Measurements from ENCODE around the gene BRAT1.

DNA sequence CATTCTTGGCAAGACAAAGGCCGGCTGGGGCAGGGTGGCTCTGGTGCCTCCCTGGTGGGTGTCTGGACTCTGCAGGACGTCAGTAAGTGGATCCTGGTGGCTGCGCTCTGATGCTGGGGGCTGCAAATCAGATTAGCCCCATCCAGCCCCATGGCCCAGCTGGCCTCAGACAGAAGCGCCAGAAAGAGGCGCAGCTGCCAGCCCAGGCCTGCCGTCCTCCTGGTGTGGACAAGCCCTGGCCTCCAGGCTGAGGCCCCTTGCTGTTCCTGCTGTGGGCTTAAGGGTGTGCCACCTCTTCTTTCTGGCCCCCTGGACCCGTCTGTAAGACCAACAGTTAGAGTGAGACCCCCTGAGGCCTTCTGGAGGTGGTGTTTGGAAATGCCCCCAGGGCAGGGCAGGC, 41.6 kb downstream of the BRAT1 start:
- TF ChIP-seq EZH2 (IDR thresholded peaks at IDR 0.05; ENCODE audit: borderline replicate concordance, low read length), result no peak
- TF ChIP-seq CTCF (IDR thresholded peaks at IDR 0.05; ENCODE audit: low read length), result no peak
